Subcutaneous abdominal adipose tissue (tissue), 5 donors: ENCODE results near the gene FOXL3.
"Not testable (repeated sequence)": the region's sequence is repeated elsewhere in the genome, so short reads cannot be mapped to it uniquely, and the experiment has no call there.

ENCODE experiments used
- H3K27ac ChIP-seq: one replicate; pipeline ENCODE4 v1.7.0; 2013; ENCODE audit warnings: low read depth, mild to moderate bottlenecking, inconsistent platforms, low read length, moderate library complexity
- H3K27me3 ChIP-seq, 5 donors: one replicate each; pipeline ENCODE4 v1.7.0; 2013; ENCODE audit warnings: low read length in 5 of 5, inconsistent platforms in 1 of 5; ENCODE audit not compliant: control insufficient read depth in 5 of 5, insufficient read depth in 4 of 5
- H3K36me3 ChIP-seq, 5 donors: one replicate each; pipeline ENCODE4 v1.7.0; 2013; ENCODE audit warnings: low read length in 5 of 5; ENCODE audit not compliant: control insufficient read depth in 5 of 5, insufficient read depth in 5 of 5
- H3K4me1 ChIP-seq, 5 donors: one replicate each; pipeline ENCODE4 v1.7.0; 2013; ENCODE audit warnings: low read length in 5 of 5, mild to moderate bottlenecking in 3 of 5, moderate library complexity in 1 of 5; ENCODE audit not compliant: control insufficient read depth in 5 of 5, insufficient read depth in 5 of 5
- H3K4me3 ChIP-seq, 5 donors: one replicate each; pipeline ENCODE4 v1.7.0; 2013; ENCODE audit warnings: low read length in 5 of 5, low read depth in 1 of 5
- H3K9ac ChIP-seq, 5 donors: one replicate each; pipeline ENCODE4 v1.7.0; 2013; ENCODE audit warnings: low read length in 5 of 5, mild to moderate bottlenecking in 4 of 5, moderate library complexity in 3 of 5
- H3K9me3 ChIP-seq, 5 donors: one replicate each; pipeline ENCODE4 v1.7.0; 2013; ENCODE audit warnings: low read length in 5 of 5; ENCODE audit not compliant: control insufficient read depth in 5 of 5
- donor health status: healthy.
- donor health status: healthy.
- donor health status: healthy.
- donor health status: healthy.
- donor health status: healthy.

FOXL3 gene

DNA sequence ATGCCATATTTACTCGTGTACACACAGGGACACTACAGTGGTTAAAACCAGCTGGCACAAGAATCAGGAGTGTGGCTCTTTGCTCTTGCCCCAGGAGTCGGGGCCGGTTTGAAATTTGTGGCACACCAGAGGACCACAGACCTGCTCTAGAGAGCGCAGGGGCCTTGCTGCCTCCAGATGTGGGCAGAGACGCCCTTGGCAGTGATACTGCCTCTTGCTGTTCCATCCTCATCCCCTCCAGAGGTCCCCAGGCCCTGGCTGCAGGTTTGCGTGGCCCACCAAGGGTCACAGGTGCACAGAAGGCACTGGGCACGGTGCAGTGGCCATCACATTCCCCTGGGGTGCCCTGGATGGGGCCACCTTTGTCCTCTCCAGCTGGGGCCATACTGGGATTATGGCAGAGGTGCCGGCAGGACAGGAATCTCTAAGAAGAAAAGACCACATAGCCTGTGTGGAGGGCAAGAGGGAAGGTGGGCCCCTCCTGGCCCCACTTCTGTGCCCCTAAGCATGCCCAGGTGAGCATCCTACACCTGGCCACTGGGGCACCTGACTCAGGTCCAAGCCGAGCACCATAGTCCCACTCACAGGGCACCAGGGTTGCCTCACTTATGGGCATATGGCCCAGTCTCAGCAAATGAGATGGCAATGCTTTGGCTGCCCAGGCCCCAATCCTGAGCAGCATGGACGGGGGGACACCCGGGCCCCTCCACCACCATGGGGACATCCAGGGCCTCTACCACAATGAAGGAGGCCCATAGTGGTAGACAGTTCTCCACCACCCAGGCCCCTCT lies 45.6 kb downstream of the FOXL3 start:
- H3K9ac ChIP-seq = no peak overlapping the region
- H3K36me3 ChIP-seq = no peaks in the 10 kb centered on the region
- H3K27me3 ChIP-seq = peaks cover 0 to 16% (median 10%) of the 10 kb centered on the region in 5 donors
- no peak overlapping the region for H3K4me3 ChIP-seq
- peaks cover 0 to 5% (median 2%) of the 10 kb centered on the region in 5 donors for H3K9me3 ChIP-seq
- H3K4me1 ChIP-seq = peaks cover 0 to 17% (median 15%) of the 10 kb centered on the region in 5 donors
- no peak overlapping the region for H3K27ac ChIP-seq

DNA sequence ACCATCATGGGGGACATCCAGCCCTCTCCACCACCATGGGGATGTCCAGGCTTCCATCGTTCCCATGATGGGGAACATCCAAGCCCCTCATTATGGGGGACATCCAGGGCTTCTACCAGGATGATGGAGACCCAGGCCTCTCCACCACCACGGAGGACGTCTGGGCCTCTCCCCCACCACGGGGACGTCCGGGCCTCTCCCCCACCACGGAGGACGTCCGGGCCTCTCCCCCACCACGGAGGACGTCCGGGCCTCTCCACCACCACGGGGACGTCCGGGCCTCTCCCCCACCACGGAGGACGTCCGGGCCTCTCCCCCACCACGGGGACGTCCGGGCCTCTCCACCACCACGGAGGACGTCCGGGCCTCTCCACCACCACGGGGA lies 46.2 kb downstream of the FOXL3 start:
- not testable (repeated sequence) for H3K4me3 ChIP-seq, H3K36me3 ChIP-seq, H3K9ac ChIP-seq, H3K9me3 ChIP-seq, H3K27ac ChIP-seq
- peaks cover 2 to 19% (median 9%) of the 10 kb centered on the region in 5 donors for H3K27me3 ChIP-seq
- H3K4me1 ChIP-seq = peaks cover 0 to 17% (median 15%) of the 10 kb centered on the region in 5 donors

DNA sequence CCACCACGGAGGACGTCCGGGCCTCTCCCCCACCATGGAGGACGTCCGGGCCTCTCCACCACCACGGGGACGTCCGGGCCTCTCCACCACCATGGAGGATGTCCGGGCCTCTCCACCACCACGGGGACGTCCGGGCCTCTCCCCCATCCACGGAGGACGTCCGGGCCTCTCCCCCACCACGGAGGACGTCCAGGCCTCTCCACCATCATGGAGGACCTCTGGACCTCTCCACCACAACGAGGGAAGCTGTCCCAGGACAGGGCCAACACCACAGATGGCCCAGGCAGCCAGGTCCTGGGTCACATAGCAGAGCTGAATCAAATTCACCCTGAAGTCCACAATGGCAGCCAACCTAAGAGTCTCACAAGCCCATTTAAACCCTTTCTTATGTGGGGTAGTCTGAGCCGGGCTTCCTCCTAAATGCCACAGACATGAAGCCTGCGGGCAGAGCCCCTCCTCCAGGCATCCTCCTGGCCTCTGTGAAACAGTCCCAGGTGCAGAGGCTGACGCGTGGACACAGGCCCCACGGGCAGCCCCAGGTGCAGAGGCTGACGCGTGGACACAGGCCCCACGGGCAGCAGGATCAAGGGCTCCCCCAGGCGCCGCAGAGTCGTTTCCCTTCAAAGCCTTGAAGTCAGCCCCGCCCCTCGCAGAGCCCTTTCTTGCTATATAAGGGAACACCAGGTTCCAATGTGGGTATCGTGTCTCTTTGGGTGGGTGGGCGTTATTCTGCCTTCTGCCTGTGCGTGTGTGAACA lies 47.0 kb downstream of the FOXL3 start:
- H3K27me3 ChIP-seq = peaks cover 3 to 18% (median 12%) of the 10 kb centered on the region in 5 donors
- no peak overlapping the region for H3K27ac ChIP-seq
- no peak overlapping the region for H3K4me3 ChIP-seq
- H3K9ac ChIP-seq = no peak overlapping the region
- peaks cover 0 to 17% (median 15%) of the 10 kb centered on the region in 5 donors for H3K4me1 ChIP-seq
- H3K9me3 ChIP-seq = peaks cover 0 to 5% (median 2%) of the 10 kb centered on the region in 5 donors
- H3K36me3 ChIP-seq = no peaks in the 10 kb centered on the region

DNA sequence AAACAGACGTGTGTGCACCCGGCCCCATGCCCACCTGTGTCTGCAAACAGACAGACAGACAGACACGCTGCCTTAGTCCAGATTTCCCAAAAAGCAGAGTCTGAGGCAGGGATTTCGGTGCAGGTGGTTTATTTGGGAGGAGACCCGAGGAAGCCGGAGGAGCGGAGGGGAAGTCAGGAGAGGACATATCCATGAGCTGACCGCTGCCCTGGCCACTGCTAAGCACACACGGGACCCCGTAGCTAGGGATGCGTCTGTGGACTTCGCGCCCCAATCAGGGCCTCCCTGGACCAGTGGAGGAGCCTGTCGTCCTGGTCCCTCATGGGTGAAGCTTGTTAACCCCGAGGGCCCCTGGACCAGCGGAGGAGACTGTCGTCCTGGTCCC lies 47.6 kb downstream of the FOXL3 start:
- H3K4me1 ChIP-seq = peaks cover 0 to 14% (median 11%) of the 10 kb centered on the region in 5 donors
- no peak overlapping the region for H3K4me3 ChIP-seq

DNA sequence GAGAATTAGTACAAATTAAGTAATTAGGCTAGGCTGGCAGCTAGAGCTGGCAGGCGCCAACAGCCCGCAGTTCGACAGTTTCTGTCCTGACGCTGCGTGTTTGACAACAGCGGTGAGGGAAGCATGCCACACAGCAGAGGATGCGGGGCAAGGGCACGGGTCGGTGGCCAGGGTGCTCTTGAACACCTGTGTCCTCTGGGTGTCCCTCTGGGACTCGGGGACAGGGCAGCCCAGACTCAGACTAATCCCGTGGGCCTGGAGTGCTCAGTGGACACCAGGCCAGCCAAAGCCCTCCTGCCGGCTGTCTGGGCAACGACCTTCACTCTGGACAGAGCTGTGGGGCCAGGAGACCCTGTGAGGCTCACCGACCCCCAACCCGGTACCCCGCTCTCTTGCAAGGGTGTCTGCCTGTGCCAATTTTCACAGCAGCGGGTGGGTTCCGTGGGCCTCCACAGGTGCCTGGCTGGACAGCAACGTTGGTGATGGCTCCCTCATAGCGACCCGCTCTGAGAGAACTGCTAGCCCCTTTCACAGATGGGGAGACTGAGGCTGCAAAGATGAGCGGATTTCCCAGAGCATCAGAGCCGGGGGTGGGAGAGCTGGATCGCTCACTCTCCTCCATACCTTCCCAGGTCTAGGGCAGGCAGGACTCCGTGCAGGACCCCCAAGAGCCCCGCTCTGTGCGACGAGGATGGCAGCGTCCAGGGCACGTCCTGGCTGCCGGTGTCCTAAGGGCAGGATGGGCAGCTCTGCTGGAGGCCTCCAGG lies 48.5 kb downstream of the FOXL3 start:
- Histone ChIP-seq H3K9ac (no peak overlapping the region), H3K4me1 (peaks cover 0 to 5% (median 2%) of the 10 kb centered on the region in 5 donors), H3K27me3 (peaks cover 3 to 17% (median 10%) of the 10 kb centered on the region in 5 donors), H3K4me3 (no peak overlapping the region), H3K9me3 (peaks cover 0 to 5% (median 2%) of the 10 kb centered on the region in 5 donors), H3K36me3 (no peaks in the 10 kb centered on the region), H3K27ac (no peak overlapping the region)

More for the DNA sequence above, 47.6 kb downstream of the FOXL3 start:
- Histone ChIP-seq H3K36me3 (no peaks in the 10 kb centered on the region), H3K9me3 (peaks cover 0 to 5% (median 2%) of the 10 kb centered on the region in 5 donors), H3K27me3 (peaks cover 3 to 17% (median 10%) of the 10 kb centered on the region in 5 donors), H3K27ac (no peak overlapping the region), H3K9ac (no peak overlapping the region)

GRCh38 chr7:339062-339342 lies 49.0 kb downstream of the FOXL3 start:
- no peaks in the 10 kb centered on the region for H3K4me1 ChIP-seq
- H3K27me3 ChIP-seq = peaks cover 3 to 17% (median 10%) of the 10 kb centered on the region in 5 donors
- H3K9ac ChIP-seq = no peak overlapping the region

GRCh38 chr7:339696-340095 lies 49.7 kb downstream of the FOXL3 start:
- no peaks in the 10 kb centered on the region for H3K4me1 ChIP-seq
- peaks cover 0 to 3% (median 0%) of the 10 kb centered on the region in 5 donors for H3K9me3 ChIP-seq
- no peaks in the 10 kb centered on the region for H3K36me3 ChIP-seq
- no peak overlapping the region for H3K4me3 ChIP-seq
- no peak overlapping the region for H3K27ac ChIP-seq
- no peak overlapping the region for H3K9ac ChIP-seq
- H3K27me3 ChIP-seq = peaks cover 3 to 17% (median 10%) of the 10 kb centered on the region in 5 donors

More at GRCh38 chr7:339062-339342, 49.0 kb downstream of the FOXL3 start:
- peaks cover 0 to 5% (median 2%) of the 10 kb centered on the region in 5 donors for H3K9me3 ChIP-seq
- H3K36me3 ChIP-seq = no peaks in the 10 kb centered on the region
- H3K4me3 ChIP-seq = no peak overlapping the region
- no peak overlapping the region for H3K27ac ChIP-seq

DNA sequence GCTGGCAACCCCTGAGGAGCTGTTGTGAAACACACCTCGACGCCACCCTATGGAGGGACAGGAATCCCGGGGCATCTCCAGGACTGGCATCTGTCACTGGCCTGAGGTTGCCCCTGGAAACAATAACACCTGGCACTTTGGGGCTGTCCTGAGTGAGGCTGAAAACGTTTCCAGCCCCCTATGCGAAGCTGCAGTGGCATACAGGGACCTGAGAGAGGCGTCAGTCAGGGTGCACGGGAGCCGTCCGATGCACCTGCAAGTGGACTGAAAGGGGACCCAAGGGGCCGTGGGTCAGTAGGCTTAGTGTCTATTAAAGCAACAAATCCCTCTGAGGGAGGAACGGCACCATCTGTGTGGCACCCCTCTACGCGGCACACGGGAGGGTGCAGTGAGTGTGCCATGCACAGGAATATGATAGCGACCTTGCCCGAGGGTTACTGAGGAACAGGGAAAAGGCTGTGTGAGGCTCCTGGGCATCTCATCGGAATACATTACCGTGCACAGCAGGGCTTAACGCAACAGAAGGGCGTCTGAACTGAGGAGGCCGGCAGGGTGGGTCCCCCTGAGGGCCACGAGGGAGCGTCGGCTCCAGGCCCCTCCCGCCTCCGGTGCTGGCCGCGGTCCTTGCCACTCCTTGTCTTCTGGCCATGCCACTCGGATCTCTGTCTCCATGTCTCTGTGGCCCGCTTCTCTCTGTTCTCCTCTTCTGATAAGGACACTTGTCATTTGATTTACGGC lies 50.4 kb downstream of the FOXL3 start:
- H3K9ac ChIP-seq = no peak overlapping the region
- H3K27ac ChIP-seq = no peak overlapping the region
- no peaks in the 10 kb centered on the region for H3K9me3 ChIP-seq
- H3K27me3 ChIP-seq = peaks cover 3 to 17% (median 10%) of the 10 kb centered on the region in 5 donors
- no peaks in the 10 kb centered on the region for H3K4me1 ChIP-seq
- H3K4me3 ChIP-seq = no peak overlapping the region
- H3K36me3 ChIP-seq = no peaks in the 10 kb centered on the region
